ENCODE measurements around the gene SHISA4. TPM values are rescaled to one million over a fixed set of nuclear protein-coding genes. Genes with fewer than 3 reads are reported as not detected.
A peak's percentile ranks its signal among the peaks of the same experiment; 100 is the strongest.

The SHISA4 gene
- total RNA-seq, 1 experiment from 2014 or later = 10.9 TPM

- no peak for DNase-seq (ENCODE audit: low read depth)
Measured at GRCh38 chr1:201880928-201881571, 7.6 kb upstream of the SHISA4 start.

- DNase-seq (ENCODE audit: low read depth) = no peak
Measured at GRCh38 chr1:201881617-201882016, 7.1 kb upstream of the SHISA4 start.

GRCh38 chr1:201882665-201883132 lies 6.0 kb upstream of the SHISA4 start:
- DNase-seq (ENCODE audit: low read depth) = peak; percentile 91

GRCh38 chr1:201883266-201883665 lies 5.4 kb upstream of the SHISA4 start:
- no peak for DNase-seq (ENCODE audit: low read depth)

GRCh38 chr1:201883786-201884185 lies 4.9 kb upstream of the SHISA4 start:
- peak; percentile 54 for DNase-seq (ENCODE audit: low read depth)

GRCh38 chr1:201884425-201884824 lies 4.3 kb upstream of the SHISA4 start:
- no peak for DNase-seq (ENCODE audit: low read depth)

GRCh38 chr1:201885531-201886075 lies 3.1 kb upstream of the SHISA4 start:
- DNase-seq (ENCODE audit: low read depth) = peak; percentile 71

GRCh38 chr1:201886103-201886885 lies 2.4 kb upstream of the SHISA4 start:
- DNase-seq (ENCODE audit: low read depth) = no peak

DNA sequence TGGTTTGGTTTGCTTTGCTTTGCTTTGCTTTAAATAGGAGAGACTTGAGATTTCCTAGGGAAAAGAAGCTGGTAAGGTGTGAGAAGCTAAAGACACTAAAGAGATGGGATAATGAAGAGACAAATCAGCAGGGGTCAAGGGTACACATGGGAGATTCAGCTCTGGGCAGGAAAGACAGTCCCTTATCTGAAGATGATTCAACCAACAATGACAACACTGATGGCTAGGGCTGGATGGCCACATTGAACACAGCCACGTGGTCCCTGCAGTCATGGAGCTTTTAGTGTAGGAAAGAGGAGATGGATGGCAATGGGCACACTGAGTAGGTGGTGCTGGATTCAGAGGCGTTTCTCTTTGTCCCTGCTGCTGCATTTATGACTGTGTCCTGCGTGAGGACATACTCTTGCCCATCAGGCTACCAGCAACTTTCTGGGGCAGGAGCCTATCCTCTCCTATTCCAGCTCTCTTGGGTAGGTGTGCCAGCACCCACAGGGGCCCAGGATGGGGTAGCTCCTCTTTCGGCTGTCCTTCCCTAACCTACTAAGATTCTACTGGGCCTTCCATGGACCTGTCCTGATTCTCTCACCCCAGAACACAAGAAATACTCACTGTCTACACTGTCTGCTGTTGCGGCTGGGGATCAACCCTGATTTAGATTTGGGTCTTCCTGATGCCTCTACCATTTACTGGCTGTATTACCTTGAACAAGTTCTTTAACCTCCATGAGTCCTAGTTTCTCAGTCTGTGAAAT lies 1.4 kb upstream of the SHISA4 start:
- DNase-seq (ENCODE audit: low read depth) = no peak

DNA sequence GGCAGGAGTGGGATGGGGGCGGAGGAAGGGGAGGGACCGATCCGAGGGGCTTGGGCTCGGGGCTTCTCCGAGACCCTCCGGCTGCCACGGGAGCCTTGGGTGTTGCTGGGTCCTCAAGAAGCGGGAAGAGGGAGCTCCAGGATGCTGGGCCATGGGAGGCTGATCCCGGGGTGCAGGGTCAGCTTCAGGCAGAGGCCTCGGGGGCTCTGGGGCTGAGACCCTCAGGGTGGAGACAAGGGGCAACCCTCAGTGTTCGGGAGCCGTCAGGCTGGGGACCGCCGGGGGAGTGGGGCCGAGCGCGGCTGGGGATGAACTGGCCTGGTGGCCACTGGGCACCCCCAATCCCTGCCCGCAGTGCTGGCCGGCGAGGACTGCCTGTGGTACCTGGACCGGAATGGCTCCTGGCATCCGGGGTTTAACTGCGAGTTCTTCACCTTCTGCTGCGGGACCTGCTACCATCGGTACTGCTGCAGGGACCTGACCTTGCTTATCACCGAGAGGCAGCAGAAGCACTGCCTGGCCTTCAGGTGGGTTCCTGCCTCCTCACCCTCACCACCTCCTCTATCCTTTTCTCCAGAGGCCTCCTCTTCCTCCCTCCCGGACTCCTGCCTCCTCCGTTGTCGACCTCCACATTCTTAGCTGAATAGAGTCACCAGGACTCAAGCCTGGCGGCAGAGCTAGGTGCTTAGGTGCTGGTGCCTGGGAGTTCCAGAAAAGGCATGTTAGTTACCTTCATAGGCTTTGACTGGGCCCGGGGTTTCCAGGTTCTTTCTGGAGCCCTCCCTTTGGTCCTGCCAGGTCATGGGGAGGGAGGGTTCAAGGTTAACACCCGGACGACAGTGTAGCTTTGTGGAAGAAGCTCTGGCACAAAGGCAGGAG lies 631 bp downstream of the SHISA4 start:
- DNase-seq (ENCODE audit: low read depth) = no peak

- DNase-seq (ENCODE audit: low read depth) = no peak
Measured at GRCh38 chr1:201890223-201890622, 1.5 kb downstream of the SHISA4 start.

DNA sequence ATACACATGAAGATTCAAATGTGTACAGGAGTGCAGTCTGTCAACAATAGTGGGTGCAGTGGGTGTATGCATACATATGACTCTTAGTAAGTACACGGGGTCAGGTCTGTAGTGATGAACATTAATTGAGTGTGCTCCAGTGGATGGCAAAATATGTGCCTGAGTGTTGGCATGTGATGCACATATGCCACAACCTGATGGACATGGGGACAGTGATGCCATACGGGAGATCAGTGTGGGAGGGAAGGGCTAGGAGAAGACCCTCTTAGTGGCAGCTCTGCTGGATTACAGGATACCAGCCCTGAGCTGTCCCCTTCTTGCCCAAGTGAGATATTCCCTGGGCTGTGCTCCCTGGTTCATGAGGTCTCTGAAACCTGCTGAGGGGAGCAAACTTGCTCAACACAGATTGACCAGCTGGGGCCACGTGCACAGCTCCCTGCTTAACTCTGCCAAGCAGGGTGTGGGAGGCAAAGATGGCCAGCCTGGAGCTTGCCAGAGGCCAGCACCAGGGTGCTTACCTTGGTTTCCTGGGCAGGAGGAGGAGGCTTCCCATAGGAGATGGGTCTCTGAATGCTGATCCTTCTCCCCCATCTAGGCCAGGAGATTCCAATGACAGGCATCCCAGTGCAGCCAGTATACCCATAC lies 2.2 kb downstream of the SHISA4 start:
- no peak for DNase-seq (ENCODE audit: low read depth)

DNA sequence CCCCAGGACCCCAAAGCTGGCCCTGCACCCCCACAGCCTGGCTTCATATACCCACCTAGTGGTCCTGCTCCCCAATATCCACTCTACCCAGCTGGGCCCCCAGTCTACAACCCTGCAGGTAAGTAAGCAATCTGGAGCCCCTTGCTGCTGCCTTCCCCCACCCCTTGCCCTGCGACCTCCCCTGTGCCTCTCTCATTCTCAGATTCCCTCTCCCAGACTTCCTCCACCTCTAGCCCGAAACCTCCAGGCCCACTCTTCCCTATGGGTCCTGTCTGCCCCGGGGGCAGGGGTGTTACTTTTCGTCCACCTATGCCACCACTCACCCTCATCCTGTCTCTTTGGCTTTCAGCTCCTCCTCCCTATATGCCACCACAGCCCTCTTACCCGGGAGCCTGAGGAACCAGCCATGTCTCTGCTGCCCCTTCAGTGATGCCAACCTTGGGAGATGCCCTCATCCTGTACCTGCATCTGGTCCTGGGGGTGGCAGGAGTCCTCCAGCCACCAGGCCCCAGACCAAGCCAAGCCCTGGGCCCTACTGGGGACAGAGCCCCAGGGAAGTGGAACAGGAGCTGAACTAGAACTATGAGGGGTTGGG lies 2.9 kb downstream of the SHISA4 start:
- no peak for DNase-seq (ENCODE audit: low read depth)

DNA sequence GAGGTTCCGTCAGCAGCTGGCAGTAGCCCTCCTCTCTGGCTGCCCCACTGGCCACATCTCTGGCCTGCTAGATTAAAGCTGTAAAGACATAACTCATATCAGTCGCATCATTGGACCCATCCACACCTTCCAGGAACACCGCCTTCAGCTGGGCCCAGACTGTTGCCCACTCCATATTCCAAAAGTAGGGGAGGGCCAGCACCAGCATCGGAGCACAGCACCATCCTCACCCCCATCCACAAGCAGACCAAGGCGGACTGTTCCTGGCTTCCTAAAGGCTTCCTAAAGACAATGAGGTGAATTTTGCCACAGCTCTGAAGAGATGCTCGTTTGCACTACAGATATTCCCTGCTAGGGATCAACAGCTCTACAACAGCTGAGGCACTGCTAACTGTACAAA lies 3.5 kb downstream of the SHISA4 start:
- no peak for DNase-seq (ENCODE audit: low read depth)

DNA sequence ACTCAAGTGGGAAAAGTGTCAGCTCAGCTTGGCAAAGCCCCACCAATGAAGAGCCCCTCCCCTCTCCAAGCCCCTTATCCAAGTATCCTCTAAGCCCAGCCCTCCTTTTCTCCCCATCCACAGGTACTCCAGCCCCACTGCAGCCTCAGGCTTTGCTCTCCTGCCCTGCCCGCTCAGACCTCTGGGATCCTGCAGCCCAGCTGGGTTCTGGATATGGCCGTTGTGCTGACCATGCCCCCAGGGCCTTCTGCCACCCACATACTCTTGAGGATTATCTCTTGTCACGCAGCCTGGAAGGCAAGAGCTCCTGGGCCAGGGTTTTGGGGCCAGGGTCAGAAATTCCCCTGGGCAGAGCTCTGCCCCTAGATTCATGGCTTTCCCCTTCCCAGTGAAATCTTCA lies 4.7 kb downstream of the SHISA4 start:
- no peak for DNase-seq (ENCODE audit: low read depth)

DNA sequence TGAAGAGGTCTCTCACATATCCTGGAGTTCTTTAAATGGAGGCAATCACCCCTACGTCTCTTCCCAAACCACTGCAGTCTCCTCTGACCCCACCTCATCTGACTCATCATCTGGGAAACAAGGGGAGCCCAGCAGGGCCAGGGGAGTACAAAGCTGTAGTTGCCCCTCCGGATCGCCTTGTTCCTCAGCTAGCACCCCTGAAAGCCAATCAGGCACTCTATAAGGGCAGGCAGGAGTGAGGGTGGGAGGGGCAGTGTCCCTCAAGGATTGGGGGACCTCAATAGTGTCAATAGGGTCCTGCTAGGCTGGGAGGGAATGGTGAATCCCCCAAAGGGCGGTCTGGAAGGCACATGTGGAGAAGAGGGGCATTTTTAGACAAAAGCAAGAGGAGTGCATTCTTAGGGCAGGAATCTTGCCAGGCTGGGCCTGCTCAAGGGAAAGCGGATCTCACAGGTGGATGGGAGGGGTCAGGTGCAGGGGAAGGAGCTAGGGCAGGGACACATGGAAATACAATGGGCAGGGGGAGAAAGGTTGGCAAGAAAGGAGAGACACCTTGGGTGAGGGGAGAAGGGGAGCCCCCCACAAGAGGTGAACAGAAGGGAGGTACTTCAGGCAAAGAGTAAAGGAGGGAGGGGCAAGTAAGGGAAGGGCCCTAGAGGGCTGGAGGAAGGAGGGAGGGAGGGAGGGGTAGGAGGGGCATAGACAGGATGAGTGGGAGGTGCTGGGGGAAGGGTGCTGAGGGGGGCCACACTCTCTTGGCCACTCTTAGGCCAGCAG lies 5.8 kb downstream of the SHISA4 start:
- no peak for DNase-seq (ENCODE audit: low read depth)

- no peak for DNase-seq (ENCODE audit: low read depth)
Measured at GRCh38 chr1:201895120-201895665, 6.5 kb downstream of the SHISA4 start.

- DNase-seq (ENCODE audit: low read depth) = peak; percentile 84
Measured at GRCh38 chr1:201895913-201896807, 7.5 kb downstream of the SHISA4 start.
